CD8-positive, alpha-beta memory T cell (primary cell): ENCODE measurements around the gene SMARCC2. TPM values are rescaled to one million over a fixed set of nuclear protein-coding genes. Genes with fewer than 3 reads are reported as not detected.
"Not testable (repeated sequence)": the region's sequence is repeated elsewhere in the genome, so short reads cannot be mapped to it uniquely, and the experiment has no call there.

ENCODE experiments used
- CTCF ChIA-PET: fragments of 350-600 bp; sonication (Branson Sonifier 250); formaldehyde crosslinking; loops from one replicate; lab custom pipeline; 2021; ENCODE audit warnings: antibody characterized with exemption; lab: Charles Lee
- POLR2A ChIA-PET: fragments of 350-600 bp; sonication (Branson Sonifier 250); formaldehyde crosslinking; loops from one replicate; lab custom pipeline; 2021; ENCODE audit warnings: antibody characterized with exemption; lab: Charles Lee
- DNase-seq, 5 donors: peaks; one replicate each; pipeline versions ENCODE4 v3.0.0 to v3.0.0-alpha.2; 2020 to 2022; ENCODE audit warnings: mixed read lengths in 1 of 5
- H3K27ac ChIP-seq: one replicate; pipeline ENCODE4 v1.7.0; 2013; ENCODE audit warnings: low read depth, mild to moderate bottlenecking, low read length, moderate library complexity
- H3K27me3 ChIP-seq: 2 replicates; pipeline ENCODE4 v1.7.0; 2013; ENCODE audit warnings: low read length, mild to moderate bottlenecking; ENCODE audit not compliant: insufficient read depth, poor library complexity, severe bottlenecking
- H3K36me3 ChIP-seq: 2 replicates; pipeline ENCODE4 v1.7.0; 2013; ENCODE audit warnings: mild to moderate bottlenecking, low read length, moderate library complexity; ENCODE audit not compliant: insufficient read depth
- H3K4me1 ChIP-seq: 2 replicates; pipeline ENCODE4 v1.7.0; 2013; ENCODE audit warnings: mild to moderate bottlenecking, low read length, moderate library complexity; ENCODE audit not compliant: insufficient read depth
- H3K4me3 ChIP-seq: 2 replicates; pipeline ENCODE4 v1.7.0; 2013; ENCODE audit warnings: mild to moderate bottlenecking, low read length
- H3K9me3 ChIP-seq: 2 replicates; pipeline ENCODE4 v1.7.0; 2013; ENCODE audit warnings: mild to moderate bottlenecking, low read length
- H3K27ac Mint-ChIP-seq, 8 donors: one replicate each; pipeline ENCODE4 v1.8.0; 2020 to 2021; ENCODE audit warnings: mixed read lengths in 8 of 8, mild to moderate bottlenecking in 6 of 8, inconsistent platforms in 3 of 8, moderate library complexity in 3 of 8
- H3K27me3 Mint-ChIP-seq, 2 donors: one replicate each; pipeline ENCODE4 v1.8.0; 2020 to 2021; ENCODE audit warnings: mixed read lengths in 2 of 2, mild to moderate bottlenecking in 1 of 2, moderate library complexity in 1 of 2
- H3K36me3 Mint-ChIP-seq, 3 donors: one replicate each; pipeline ENCODE4 v1.8.0; 2020 to 2021; ENCODE audit warnings: mixed read lengths in 3 of 3, inconsistent platforms in 1 of 3, mild to moderate bottlenecking in 1 of 3
- H3K4me1 Mint-ChIP-seq, 3 donors: one replicate each; pipeline ENCODE4 v1.8.0; 2020 to 2021; ENCODE audit warnings: mixed read lengths in 3 of 3, inconsistent platforms in 1 of 3, mild to moderate bottlenecking in 1 of 3
- H3K4me3 Mint-ChIP-seq, 7 donors: one replicate each; pipeline ENCODE4 v1.8.0; 2020 to 2021; ENCODE audit warnings: mixed read lengths in 7 of 7, mild to moderate bottlenecking in 6 of 7, moderate library complexity in 4 of 7, inconsistent platforms in 2 of 7
- H3K9me3 Mint-ChIP-seq, 5 donors: one replicate each; pipeline ENCODE4 v1.8.0; 2020 to 2022; ENCODE audit warnings: mixed read lengths in 5 of 5, mild to moderate bottlenecking in 3 of 5, moderate library complexity in 2 of 5, inconsistent platforms in 1 of 5
- polyA plus RNA-seq: library from polyadenylated mRNA; unstranded; fragments of 300-500 nt; fragmentation: Illumina TruSeq; gene quantifications from one replicate; pipeline ENCODE4 v1.2.3, GENCODE V29; 2021
- total RNA-seq, 2 experiments: library from RNA; stranded (reverse); gene quantifications; one replicate each; pipeline ENCODE4 v1.2.3, GENCODE V29; 2021

SMARCC2 gene
- total and polyA plus RNA-seq, 3 experiments from 2014 or later: 92.4 to 118 (median 107) TPM

- CTCF ChIA-PET: interaction anchor here (1.2 to 1.8 kb wide), 3 partner anchors 26 to 267 kb away, joined by 3 to 7 read pairs (median 4); no protein-coding TSS in a partner anchor
- POLR2A ChIA-PET: interaction anchor here (1.3 kb wide), 1 partner anchor 79 kb away, joined by 3 read pairs; the partner anchor contains the start of gene ZC3H10
These were observed 7.7 kb upstream of the SMARCC2 start for GRCh38 chr12:56196818-56197550.

GRCh38 chr12:56193025-56193578, 3.8 kb upstream of the SMARCC2 start:
- peak; percentile 53 to 82 (median 69) for DNase-seq
- H3K9me3 Mint-ChIP-seq: no peaks in the 10 kb centered on the region
- Histone ChIP-seq H3K4me1 (peaks cover 19% of the 10 kb centered on the region), H3K27ac (no peak overlapping the region), H3K9me3 (no peaks in the 10 kb centered on the region), H3K4me3 (no peak overlapping the region), H3K36me3 (no peaks in the 10 kb centered on the region), H3K27me3 (no peaks in the 10 kb centered on the region)
- peak overlapping the region in 7 of 8 donors; percentile 43 to 90 (median 76) for H3K27ac Mint-ChIP-seq
- ChIA-PET CTCF (interaction anchor here (0.9 to 6.4 kb wide), 7 partner anchors 22 to 271 kb away, joined by 3 to 121 read pairs (median 5); partner anchors contain the start of genes ESYT1, RNF41, RPL41 and TIMELESS), POLR2A (no interaction called here)
- H3K27me3 Mint-ChIP-seq: peaks cover 0 to 8% of the 10 kb centered on the region in 2 donors
- peaks cover 24 to 32% (median 29%) of the 10 kb centered on the region in 3 donors for H3K4me1 Mint-ChIP-seq
- peaks cover 0 to 14% (median 3%) of the 10 kb centered on the region in 3 donors for H3K36me3 Mint-ChIP-seq
- peak overlapping the region in 3 of 7 donors; percentile 2 to 81 (median 32) for H3K4me3 Mint-ChIP-seq

More at GRCh38 chr12:56196818-56197550, 7.7 kb upstream of the SMARCC2 start:
- H3K27ac ChIP-seq, H3K36me3 ChIP-seq, H3K27me3 ChIP-seq, H3K27me3 Mint-ChIP-seq, H3K4me1 ChIP-seq, H3K36me3 Mint-ChIP-seq, H3K9me3 Mint-ChIP-seq, DNase-seq, H3K9me3 ChIP-seq, H3K4me3 Mint-ChIP-seq, H3K27ac Mint-ChIP-seq, H3K4me3 ChIP-seq: not testable (repeated sequence)
- H3K4me1 Mint-ChIP-seq: peaks cover 9 to 11% (median 11%) of the 10 kb centered on the region in 3 donors

GRCh38 chr12:56192582-56192981, 3.3 kb upstream of the SMARCC2 start:
- peaks cover 0 to 8% of the 10 kb centered on the region in 2 donors for H3K27me3 Mint-ChIP-seq
- peak overlapping the region in 5 of 7 donors; percentile 2 to 81 (median 26) for H3K4me3 Mint-ChIP-seq
- peaks cover 30 to 37% (median 34%) of the 10 kb centered on the region in 3 donors for H3K4me1 Mint-ChIP-seq
- H3K4me3 ChIP-seq: no peak overlapping the region
- peaks cover 0 to 14% (median 3%) of the 10 kb centered on the region in 3 donors for H3K36me3 Mint-ChIP-seq
- H3K27ac Mint-ChIP-seq: peak overlapping the region in 5 of 8 donors; percentile 43 to 90 (median 76)
- no peaks in the 10 kb centered on the region for H3K27me3 ChIP-seq
- DNase-seq: no peak
- peaks cover 24% of the 10 kb centered on the region for H3K4me1 ChIP-seq
- H3K9me3 ChIP-seq: no peaks in the 10 kb centered on the region
- no peak overlapping the region for H3K27ac ChIP-seq
- H3K9me3 Mint-ChIP-seq: no peaks in the 10 kb centered on the region
- POLR2A ChIA-PET: interaction anchor here (0.8 kb wide), 1 partner anchor 14 kb away, joined by 3 read pairs; no protein-coding TSS in a partner anchor
- CTCF ChIA-PET: interaction anchor here (0.9 to 6.4 kb wide), 9 partner anchors 11 to 280 kb away, joined by 3 to 121 read pairs (median 5); partner anchors contain the start of genes ANKRD52, ESYT1, RNF41 and RPL41
- H3K36me3 ChIP-seq: no peaks in the 10 kb centered on the region

GRCh38 chr12:56190695-56191155, 1.4 kb upstream of the SMARCC2 start:
- peaks cover 11% of the 10 kb centered on the region for H3K36me3 ChIP-seq
- Mint-ChIP-seq H3K9me3 (no peaks in the 10 kb centered on the region), H3K4me1 (peaks cover 40 to 53% (median 48%) of the 10 kb centered on the region in 3 donors), H3K27me3 (peaks cover 0 to 8% of the 10 kb centered on the region in 2 donors), H3K27ac (peak overlapping the region; percentile 93 to 100 (median 98)), H3K36me3 (peaks cover 0 to 26% (median 3%) of the 10 kb centered on the region in 3 donors), H3K4me3 (peak overlapping the region; percentile 92 to 99 (median 97))
- peaks cover 31% of the 10 kb centered on the region for H3K4me1 ChIP-seq
- H3K9me3 ChIP-seq: no peaks in the 10 kb centered on the region
- DNase-seq: peak in 1 of 5 donors; percentile 10
- ChIA-PET CTCF (interaction anchor here (1.2 to 6.4 kb wide), 13 partner anchors 11 to 274 kb away, joined by 3 to 121 read pairs (median 11); partner anchors contain the start of genes ANKRD52, CNPY2, ESYT1 and PA2G4), POLR2A (interaction anchor here (0.6 to 4.8 kb wide), 7 partner anchors 29 to 446 kb away, joined by 3 to 60 read pairs (median 3); partner anchors contain the start of genes ESYT1, RPL41 and ZC3H10)
- peak overlapping the region; percentile 84 for H3K27ac ChIP-seq
- peak overlapping the region; percentile 36 for H3K4me3 ChIP-seq
- no peaks in the 10 kb centered on the region for H3K27me3 ChIP-seq

GRCh38 chr12:56189918-56190694, 823 bp upstream of the SMARCC2 start:
- Histone ChIP-seq H3K36me3 (peaks cover 13% of the 10 kb centered on the region), H3K4me3 (peak overlapping the region; percentile 95), H3K9me3 (no peaks in the 10 kb centered on the region), H3K27ac (peak overlapping the region; percentile 84), H3K4me1 (peaks cover 31% of the 10 kb centered on the region), H3K27me3 (no peaks in the 10 kb centered on the region)
- Mint-ChIP-seq H3K4me1 (peaks cover 40 to 54% (median 49%) of the 10 kb centered on the region in 3 donors), H3K27ac (peak overlapping the region; percentile 93 to 100 (median 98)), H3K27me3 (peaks cover 0 to 8% of the 10 kb centered on the region in 2 donors), H3K9me3 (no peaks in the 10 kb centered on the region), H3K36me3 (peaks cover 0 to 32% (median 3%) of the 10 kb centered on the region in 3 donors), H3K4me3 (peak overlapping the region; percentile 92 to 99 (median 97))
- CTCF ChIA-PET: interaction anchor here (0.7 to 6.4 kb wide), 51 partner anchors 8 to 454 kb away, joined by 3 to 121 read pairs (median 5); partner anchors contain the start of genes ANKRD52, CNPY2, CS and ESYT1
- POLR2A ChIA-PET: interaction anchor here (0.6 to 4.8 kb wide), 23 partner anchors 10 to 474 kb away, joined by 3 to 60 read pairs (median 5); partner anchors contain the start of genes CD63, CNPY2, ESYT1 and MYL6
- peak; percentile 54 to 78 (median 68) for DNase-seq

GRCh38 chr12:56188778-56189098, 545 bp downstream of the SMARCC2 start:
- H3K27me3 Mint-ChIP-seq: peaks cover 0 to 8% of the 10 kb centered on the region in 2 donors
- H3K4me1 Mint-ChIP-seq: peaks cover 40 to 54% (median 52%) of the 10 kb centered on the region in 3 donors
- Histone ChIP-seq H3K4me1 (peaks cover 31% of the 10 kb centered on the region), H3K9me3 (no peaks in the 10 kb centered on the region), H3K36me3 (peaks cover 25% of the 10 kb centered on the region), H3K27me3 (no peaks in the 10 kb centered on the region), H3K4me3 (peak overlapping the region; percentile 46), H3K27ac (peak overlapping the region; percentile 75)
- H3K4me3 Mint-ChIP-seq: peak overlapping the region; percentile 86 to 92 (median 88)
- peaks cover 0 to 46% (median 7%) of the 10 kb centered on the region in 3 donors for H3K36me3 Mint-ChIP-seq
- H3K27ac Mint-ChIP-seq: peak overlapping the region; percentile 85 to 98 (median 92)
- peak in 2 of 5 donors; percentile 13 to 42 for DNase-seq
- ChIA-PET POLR2A (interaction anchor here (1.1 to 4.8 kb wide), 10 partner anchors 28 to 450 kb away, joined by 3 to 60 read pairs (median 11); partner anchors contain the start of genes ESYT1, MYL6, MYL6B and PA2G4), CTCF (interaction anchor here (0.8 to 6.4 kb wide), 24 partner anchors 8 to 450 kb away, joined by 3 to 121 read pairs (median 8); partner anchors contain the start of genes CS, ESYT1, MYL6 and RNF41)
- no peaks in the 10 kb centered on the region for H3K9me3 Mint-ChIP-seq
